CD14-positive monocyte (primary cell): Measurements from ENCODE around the gene LIF. TPM values are rescaled to one million over a fixed set of nuclear protein-coding genes. Genes with fewer than 3 reads are reported as not detected.

ENCODE experiments used
- DNase-seq, 3 donors: peaks; one replicate each; pipeline ENCODE4 v3.0.0-alpha.2; 2011 to 2022
- H2AFZ ChIP-seq: 2 replicates; pipeline ENCODE4 v1.6.0; 2012; ENCODE audit warnings: mild to moderate bottlenecking, low read depth, low read length, inconsistent platforms; ENCODE audit not compliant: insufficient read depth, poor library complexity, severe bottlenecking
- H3K27ac ChIP-seq, 2 donors: 1 replicate in 1 of 2; 2 replicates in 1 of 2; pipeline ENCODE4 v1.5.1; 2012 to 2013; ENCODE audit warnings: low read length in 2 of 2, control low read depth in 1 of 2, inconsistent platforms in 1 of 2, low read depth in 1 of 2, mild to moderate bottlenecking in 1 of 2
- H3K27me3 ChIP-seq, 2 donors: one replicate each; pipeline versions ENCODE4 v1.6.0 to v1.6.1; 2011 to 2013; ENCODE audit warnings: low read length in 2 of 2; ENCODE audit not compliant: control insufficient read depth in 2 of 2, insufficient read depth in 2 of 2
- H3K36me3 ChIP-seq, 2 donors: replicated peaks in 1 of 2; 1 replicate in 1 of 2; 2 replicates in 1 of 2; pipeline versions ENCODE4 v1.5.1 to v1.6.1; 2012 to 2013; ENCODE audit warnings: low read length in 2 of 2, control low read depth in 1 of 2, inconsistent platforms in 1 of 2, mild to moderate bottlenecking in 1 of 2; ENCODE audit not compliant: insufficient read depth in 2 of 2, control insufficient read depth in 1 of 2
- H3K4me1 ChIP-seq, 2 donors: 1 replicate in 1 of 2; 2 replicates in 1 of 2; pipeline versions ENCODE4 v1.5.1 to v1.6.1; 2012 to 2013; ENCODE audit warnings: low read length in 2 of 2, control low read depth in 1 of 2, inconsistent platforms in 1 of 2, mild to moderate bottlenecking in 1 of 2, moderate library complexity in 1 of 2; ENCODE audit not compliant: insufficient read depth in 2 of 2, control insufficient read depth in 1 of 2
- H3K4me2 ChIP-seq: replicated peaks from 2 replicates; pipeline ENCODE3; 2012; ENCODE audit warnings: low read length, moderate library complexity, mild to moderate bottlenecking; ENCODE audit not compliant: poor library complexity, severe bottlenecking; ENCODE audit errors: extremely low read depth
- H3K4me3 ChIP-seq, 3 experiments: fragments of 200-600 bp in 1 of 3; sonication (generic) in 1 of 3; replicated peaks in 1 of 3; 1 replicate in 2 of 3; 2 replicates in 1 of 3; pipeline ENCODE4 v1.5.1; 2011 to 2013; ENCODE audit warnings: low read length in 3 of 3, mild to moderate bottlenecking in 3 of 3, control low read depth in 2 of 3, low read depth in 2 of 3, inconsistent platforms in 1 of 3, moderate library complexity in 1 of 3
- H3K79me2 ChIP-seq: 2 replicates; pipeline ENCODE4 v1.6.0; 2012; ENCODE audit warnings: mild to moderate bottlenecking, control low read depth, inconsistent platforms, low read length, moderate library complexity; ENCODE audit not compliant: insufficient read depth
- H3K9ac ChIP-seq: 2 replicates; pipeline ENCODE4 v1.6.0; 2017; ENCODE audit warnings: low read length, mild to moderate bottlenecking; ENCODE audit not compliant: insufficient read depth, poor library complexity, severe bottlenecking
- H3K9me3 ChIP-seq, 2 donors: replicated peaks in 1 of 2; 1 replicate in 1 of 2; 2 replicates in 1 of 2; pipeline versions ENCODE4 v1.5.1 to v1.6.1; 2012 to 2013; ENCODE audit warnings: low read length in 2 of 2, control low read depth in 1 of 2; ENCODE audit not compliant: control insufficient read depth in 1 of 2, insufficient read depth in 1 of 2
- H4K20me1 ChIP-seq: 2 replicates; pipeline ENCODE4 v1.6.0; 2012; ENCODE audit warnings: mild to moderate bottlenecking, low read length, control low read depth, moderate library complexity; ENCODE audit not compliant: insufficient read depth
- H3K27ac Mint-ChIP-seq, 7 donors: one replicate each; pipeline ENCODE4 v1.8.0; 2020; ENCODE audit warnings: mild to moderate bottlenecking in 7 of 7, mixed read lengths in 7 of 7, moderate library complexity in 6 of 7, inconsistent platforms in 2 of 7
- H3K27me3 Mint-ChIP-seq, 3 donors: one replicate each; pipeline ENCODE4 v1.8.0; 2021 to 2022; ENCODE audit warnings: low read depth in 3 of 3, mild to moderate bottlenecking in 3 of 3, mixed read lengths in 3 of 3, moderate library complexity in 3 of 3, inconsistent platforms in 1 of 3
- H3K36me3 Mint-ChIP-seq, 2 donors: one replicate each; pipeline ENCODE4 v1.8.0; 2020; ENCODE audit warnings: mixed read lengths in 2 of 2, inconsistent platforms in 1 of 2, mild to moderate bottlenecking in 1 of 2
- H3K4me1 Mint-ChIP-seq: one replicate; pipeline ENCODE4 v1.8.0; 2020; ENCODE audit warnings: mild to moderate bottlenecking, mixed read lengths
- H3K4me3 Mint-ChIP-seq, 2 donors: one replicate each; pipeline ENCODE4 v1.8.0; 2020; ENCODE audit warnings: mild to moderate bottlenecking in 2 of 2, mixed read lengths in 2 of 2, moderate library complexity in 1 of 2
- H3K9me3 Mint-ChIP-seq, 7 donors: one replicate each; pipeline ENCODE4 v1.8.0; 2020 to 2022; ENCODE audit warnings: mixed read lengths in 7 of 7, mild to moderate bottlenecking in 6 of 7, moderate library complexity in 6 of 7, inconsistent platforms in 2 of 7
- CTCF ChIP-seq: fragments of 200-600 bp; IDR thresholded peaks from one replicate; pipeline ENCODE4 v1.8.0; 2022; ENCODE audit warnings: antibody characterized with exemption, mild to moderate bottlenecking
- WGBS: methylation state at CpG from one replicate; pipeline ENCODE4 v1.1.5; 2013; ENCODE audit warnings: missing lambda C conversion rate; ENCODE audit not compliant: insufficient coverage; 5-methylcytosine and 5-hydroxymethylcytosine counted together
- intact Hi-C, 2 donors: fragments of 100-400 bp; cut with micrococcal nuclease; formaldehyde crosslinking; loops; one replicate each; pipeline versions ENCODE4 v1.15.0 to v1.15.1; 2023
- polyA plus RNA-seq, 3 donors: library from polyadenylated mRNA; depleted of rRNA in 1 of 3; unstranded in 2 of 3; stranded (reverse) in 1 of 3; fragments of 300-500 nt in 2 of 3; fragments of >200 nt in 1 of 3; fragmentation: Illumina TruSeq in 2 of 3; gene quantifications; 1 replicate in 2 of 3; 2 replicates in 1 of 3; pipeline ENCODE4 v1.2.3, GENCODE V29; 2012 to 2021

Gene LIF
- polyA plus RNA-seq, 3 donors: 7.0 TPM; not detected in 2

DNA sequence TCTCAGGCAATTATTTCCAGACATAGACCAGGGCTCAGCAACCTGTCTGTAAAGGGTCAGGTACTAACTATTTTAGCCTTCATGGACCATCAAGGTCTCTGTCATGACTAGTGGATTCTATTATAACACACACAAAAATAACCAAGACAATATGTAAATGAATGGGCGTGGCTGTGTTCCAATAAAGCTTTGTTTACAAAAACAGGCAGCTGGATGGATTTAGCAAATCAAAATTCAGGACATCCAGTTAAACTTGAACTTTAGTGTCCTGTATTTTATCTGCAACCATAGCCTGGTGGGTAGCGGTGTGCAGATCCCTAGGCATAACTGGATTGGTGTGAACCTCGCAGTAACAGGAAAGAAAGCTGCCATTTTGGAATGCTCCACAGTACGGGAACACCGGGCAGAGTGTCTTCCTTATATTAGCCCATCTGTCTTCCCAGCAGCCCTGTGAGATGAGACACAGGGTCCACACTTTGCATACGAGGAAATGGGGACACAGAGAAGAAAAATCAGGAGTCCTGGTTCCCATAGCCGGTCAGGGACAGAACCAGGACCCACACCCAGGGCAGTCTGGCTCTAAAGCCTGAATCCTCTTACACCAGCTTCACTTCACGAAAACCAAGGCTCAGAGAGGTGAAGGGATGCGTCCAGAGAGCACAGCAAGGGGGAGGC lies 15.6 kb downstream of the LIF start:
- no peak overlapping the region for H3K4me3 ChIP-seq
- Mint-ChIP-seq H3K36me3 (no peaks in the 10 kb centered on the region), H3K9me3 (peaks cover 0 to 2% (median 0%) of the 10 kb centered on the region in 7 donors), H3K27me3 (peaks cover 3 to 16% (median 5%) of the 10 kb centered on the region in 3 donors), H3K27ac (no peak overlapping the region), H3K4me3 (no peak overlapping the region), H3K4me1 (no peaks in the 10 kb centered on the region)
- H3K27ac ChIP-seq: no peak overlapping the region
- H3K9ac ChIP-seq: no peak overlapping the region
- no peak for TF ChIP-seq CTCF
- no peaks in the 10 kb centered on the region for H3K27me3 ChIP-seq
- H3K9me3 ChIP-seq: no peaks in the 10 kb centered on the region
- H2AFZ ChIP-seq: no peak overlapping the region
- H3K4me1 ChIP-seq: no peaks in the 10 kb centered on the region
- no peaks in the 10 kb centered on the region for H3K36me3 ChIP-seq
- H3K4me2 ChIP-seq: no peak overlapping the region
- 94% methylated on average over 6 of the region's 9 CpGs for WGBS
- intact Hi-C loops: no loop called here
- H3K79me2 ChIP-seq: no peaks in the 10 kb centered on the region
- DNase-seq: no peak
- no peaks in the 10 kb centered on the region for H4K20me1 ChIP-seq

- no peaks in the 10 kb centered on the region for H3K4me1 Mint-ChIP-seq
- H3K4me3 Mint-ChIP-seq: no peak overlapping the region
- H3K27ac Mint-ChIP-seq: no peak overlapping the region
These were observed 16.2 kb downstream of the LIF start for GRCh38 chr22:30230330-30230729.

More at GRCh38 chr22:30230330-30230729, 16.2 kb downstream of the LIF start:
- H3K9me3 ChIP-seq: no peaks in the 10 kb centered on the region
- TF ChIP-seq CTCF: no peak
- DNase-seq: no peak
- Mint-ChIP-seq H3K27me3 (peaks cover 4 to 15% (median 7%) of the 10 kb centered on the region in 3 donors), H3K36me3 (no peaks in the 10 kb centered on the region), H3K9me3 (peaks cover 0 to 2% (median under 1%) of the 10 kb centered on the region in 7 donors)
- H3K9ac ChIP-seq: no peak overlapping the region
- no peak overlapping the region for H3K4me3 ChIP-seq
- WGBS: 95% methylated on average over 2 of the region's 3 CpGs
- no peaks in the 10 kb centered on the region for H3K4me1 ChIP-seq
- no peaks in the 10 kb centered on the region for H3K36me3 ChIP-seq
- no peak overlapping the region for H3K4me2 ChIP-seq
- H3K27me3 ChIP-seq: peaks cover 0 to 3% of the 10 kb centered on the region in 2 donors
- no peak overlapping the region for H3K27ac ChIP-seq
- intact Hi-C loops: no loop called here
- H2AFZ ChIP-seq: no peak overlapping the region
- H4K20me1 ChIP-seq: no peaks in the 10 kb centered on the region
- no peaks in the 10 kb centered on the region for H3K79me2 ChIP-seq
